H1 (cell line): Measurements from ENCODE around the gene VGF. TPM values are rescaled to one million over a fixed set of nuclear protein-coding genes. Genes with fewer than 3 reads are reported as not detected.

Experiments
- BACH1 ChIP-seq: IDR thresholded peaks from 2 replicates; pipeline ENCODE4 v1.6.1; 2012; ENCODE audit warnings: low read length, improper control_type of control experiment
- CBX5 ChIP-seq: fragments of 300-800, 300-1000 bp; sonication (generic); IDR thresholded peaks from 2 replicates; pipeline ENCODE4 v1.7.1; 2016; ENCODE audit warnings: antibody characterized with exemption, low read length, low read depth
- CHD7 ChIP-seq: fragments of 300-600 bp; sonication (generic); IDR thresholded peaks from 2 replicates; pipeline ENCODE4 v1.7.1; 2012; ENCODE audit warnings: low read length, moderate library complexity, mild to moderate bottlenecking, inconsistent platforms; ENCODE audit not compliant: insufficient replicate concordance
- CREB1 ChIP-seq: IDR thresholded peaks from 2 replicates; pipeline ENCODE4 v1.6.1; 2012; ENCODE audit warnings: inconsistent platforms
- EZH2 ChIP-seq: fragments of 200-600 bp; sonication (generic); IDR thresholded peaks from 2 replicates; pipeline ENCODE4 v1.7.1; 2012; ENCODE audit warnings: low read depth, mild to moderate bottlenecking, moderate library complexity, low read length, inconsistent platforms; ENCODE audit not compliant: severe bottlenecking
- FOSL1 ChIP-seq: IDR thresholded peaks from 2 replicates; pipeline ENCODE4 v1.6.1; 2011; ENCODE audit warnings: mild to moderate bottlenecking, low read depth, low read length, moderate library complexity; ENCODE audit not compliant: insufficient read depth
- GABPA ChIP-seq: IDR thresholded peaks from 2 replicates; pipeline ENCODE4 v1.6.1; 2011; ENCODE audit warnings: mild to moderate bottlenecking, low read length, moderate library complexity, borderline replicate concordance; ENCODE audit not compliant: insufficient read depth
- PHF8 ChIP-seq: fragments of 200-600 bp; sonication (generic); conservative IDR thresholded peaks from 2 replicates; pipeline ENCODE4 v1.7.1; 2012; ENCODE audit warnings: low read depth, mild to moderate bottlenecking, inconsistent platforms, low read length, moderate library complexity
- RNF2 ChIP-seq: fragments of 200-900, 300-1000 bp; sonication (generic); IDR thresholded peaks from 2 replicates; pipeline ENCODE4 v1.7.1; 2016; ENCODE audit warnings: borderline replicate concordance, low read depth, mild to moderate bottlenecking, antibody characterized with exemption, low read length; ENCODE audit not compliant: poor library complexity, severe bottlenecking; ENCODE audit errors: missing control alignments
- SAP30 ChIP-seq: fragments of 300-600 bp; sonication (generic); IDR thresholded peaks from 2 replicates; pipeline ENCODE4 v1.7.1; 2012; ENCODE audit warnings: low read length, moderate library complexity, mild to moderate bottlenecking, inconsistent platforms; ENCODE audit not compliant: insufficient read depth, insufficient replicate concordance
- SIRT6 ChIP-seq: IDR thresholded peaks from one replicate; pipeline ENCODE4 v1.7.1; 2012; ENCODE audit warnings: low read length, inconsistent platforms
- SP1 ChIP-seq: IDR thresholded peaks from 2 replicates; pipeline ENCODE4 v1.6.1; 2011; ENCODE audit warnings: low read depth, low read length
- polyA plus RNA-seq, 7 experiments: library from polyadenylated mRNA; depleted of rRNA in 3 of 7; stranded (reverse) in 5 of 7; unstranded in 2 of 7; fragments of >200 nt in 5 of 7; fragments of 200-250 nt in 2 of 7; gene quantifications; 1 replicate in 5 of 7; 2 replicates in 1 of 7; 4 replicates in 1 of 7; pipeline versions ENCODE4 v1.2.1 to v1.2.3, GENCODE V29; 2011 to 2013; ENCODE audit warnings: missing spikeins in 2 of 7, mixed read lengths in 2 of 7
- total RNA-seq: library from RNA; stranded (reverse); fragmentation: NEBNext Ultra II Directional; extraction: Animal tissue kit (Norgen Biotek cat#: 25700); gene quantifications from 2 replicates; pipeline ENCODE4 v1.2.1, GENCODE V29; 2021

The VGF gene
- total and polyA plus RNA-seq, 2 of the 8 experiments (the other 6 are each of a cell fraction or from before 2014, with no cell fraction given), result 1.6 to 7.0 TPM

GRCh38 chr7:101120315-101120714, 45.1 kb downstream of the VGF start (continued):
- TF ChIP-seq CHD7 (no peak), GABPA (no peak), PHF8 (no peak), CREB1 (no peak), FOSL1 (no peak), SIRT6 (no peak), CBX5 (no peak), SAP30 (no peak), EZH2 (no peak), BACH1 (no peak), RNF2 (no peak), SP1 (no peak)
